PC-9 (cell line): ENCODE results near the gene LRG1. TPM values are rescaled to one million over a fixed set of nuclear protein-coding genes. Genes with fewer than 3 reads are reported as not detected.

Source experiments
- BruUV-seq: library from RNA; stranded (reverse); fragments of 400-500 nt; replicated peaks from 2 replicates; lab custom pipeline; 2021; lab: Mats Ljungman, UMichigan
- CTCF ChIA-PET: fragments of 300-600 bp; sonication (Branson Sonifier 250); formaldehyde crosslinking; loops from one replicate; lab custom pipeline; 2022; ENCODE audit warnings: antibody characterized with exemption; lab: Charles Lee
- POLR2A ChIA-PET: fragments of 300-600 bp; sonication (Branson Sonifier 250); formaldehyde crosslinking; loops from one replicate; lab custom pipeline; 2022; ENCODE audit warnings: antibody characterized with exemption; ENCODE audit not compliant: unreplicated experiment; lab: Charles Lee
- DNase-seq, 2 experiments: peaks; one replicate each; pipeline versions ENCODE4 v3.0.0 to v3.0.0-alpha.2; 2015 to 2022; ENCODE audit warnings: mixed read lengths in 1 of 2
- H2AFZ ChIP-seq: fragments of 200-600 bp; sonication (generic); 2 replicates; pipeline ENCODE4 v1.8.1; 2017; ENCODE audit warnings: antibody characterized with exemption
- H3F3A ChIP-seq: fragments of 200-600 bp; sonication (generic); 2 replicates; pipeline ENCODE4 v1.8.1; 2017; ENCODE audit warnings: antibody characterized with exemption, mild to moderate bottlenecking, low read depth; ENCODE audit not compliant: insufficient read depth
- H3K27ac ChIP-seq: fragments of 200-600 bp; sonication (generic); 2 replicates; pipeline ENCODE4 v1.6.1; 2016; ENCODE audit warnings: mixed run types
- H3K27me3 ChIP-seq: fragments of 200-600 bp; sonication (generic); 2 replicates; pipeline ENCODE4 v1.6.1; 2016; ENCODE audit warnings: low read depth, mixed run types; ENCODE audit not compliant: insufficient read depth
- H3K36me3 ChIP-seq: fragments of 200-600 bp; sonication (generic); 2 replicates; pipeline ENCODE4 v1.6.1; 2016; ENCODE audit warnings: low read depth, mixed run types
- H3K4me1 ChIP-seq: fragments of 200-600 bp; sonication (generic); replicated peaks from 2 replicates; pipeline ENCODE4 v1.6.1; 2016; ENCODE audit warnings: mixed run types; ENCODE audit not compliant: insufficient read depth
- H3K4me2 ChIP-seq: fragments of 200-600 bp; sonication (generic); 2 replicates; pipeline ENCODE4 v1.6.1; 2017; ENCODE audit warnings: mixed run types
- H3K4me3 ChIP-seq: fragments of 200-600 bp; sonication (generic); 2 replicates; pipeline ENCODE4 v1.6.1; 2016; ENCODE audit warnings: mixed run types
- H3K79me2 ChIP-seq: fragments of 200-600 bp; sonication (generic); 2 replicates; pipeline ENCODE4 v1.6.1; 2017; ENCODE audit warnings: low read depth, mixed run types
- H3K9me2 ChIP-seq: fragments of 200-600 bp; sonication (generic); 2 replicates; pipeline ENCODE4 v1.8.1; 2017; ENCODE audit warnings: mild to moderate bottlenecking; ENCODE audit not compliant: insufficient read depth
- H3K9me3 ChIP-seq: fragments of 200-600 bp; sonication (generic); 2 replicates; pipeline ENCODE4 v1.8.1; 2016; ENCODE audit warnings: low read depth; ENCODE audit not compliant: insufficient read depth
- H4K20me1 ChIP-seq: fragments of 200-600 bp; sonication (generic); 2 replicates; pipeline ENCODE4 v1.8.1; 2017; ENCODE audit not compliant: insufficient read depth
- CTCF ChIP-seq: fragments of 200-600 bp; sonication (generic); conservative IDR thresholded peaks from 2 replicates; pipeline ENCODE4 v1.6.1; 2017; ENCODE audit warnings: mixed run types, antibody characterized with exemption, mild to moderate bottlenecking, moderate library complexity
- EZH2 ChIP-seq: fragments of 200-600 bp; sonication (generic); IDR thresholded peaks from 2 replicates; pipeline ENCODE4 v1.8.0; 2017; ENCODE audit warnings: antibody characterized with exemption, low read depth
- intact Hi-C: fragments of 100-400 bp; cut with micrococcal nuclease; formaldehyde crosslinking; loops from one replicate; pipeline ENCODE4 v1.10.0; 2022; ENCODE audit not compliant: unreplicated experiment
- total RNA-seq: library from RNA; stranded (reverse); gene quantifications from 2 replicates; pipeline ENCODE4 v1.2.3, GENCODE V29; 2021

The LRG1 gene
- total RNA-seq, 1 experiment from 2014 or later = 25.6 TPM

- Histone ChIP-seq H3K4me2 (no peak overlapping the region), H3F3A (no peaks in the 10 kb centered on the region), H3K4me3 (no peak overlapping the region), H3K36me3 (no peaks in the 10 kb centered on the region; the same call in 1 of the 2 replicates), H3K27ac (no peak overlapping the region), H3K79me2 (no peaks in the 10 kb centered on the region), H4K20me1 (no peaks in the 10 kb centered on the region), H3K9me2 (no peaks in the 10 kb centered on the region), H3K9me3 (no peaks in the 10 kb centered on the region), H3K27me3 (no peaks in the 10 kb centered on the region), H3K4me1 (no peaks in the 10 kb centered on the region), H2AFZ (no peak overlapping the region)
- ChIA-PET POLR2A (no interaction called here), CTCF (no interaction called here)
- intact Hi-C loops = no loop called here
- BruUV-seq = no TSS peak
- no peak for TF ChIP-seq CTCF
- TF ChIP-seq EZH2 = no peak
- no peak for DNase-seq
Observed at GRCh38 chr19:4491446-4491845, 48.4 kb downstream of the LRG1 start.

GRCh38 chr19:4488496-4488895 lies 51.3 kb downstream of the LRG1 start:
- POLR2A ChIA-PET = no interaction called here
- H2AFZ ChIP-seq = no peak overlapping the region
- intact Hi-C loops = no loop called here

GRCh38 chr19:4487572-4487971 lies 52.3 kb downstream of the LRG1 start:
- no peak overlapping the region for H3K4me3 ChIP-seq
- POLR2A ChIA-PET = no interaction called here
- H2AFZ ChIP-seq = no peak overlapping the region

More at GRCh38 chr19:4488496-4488895, 51.3 kb downstream of the LRG1 start:
- H3K36me3 ChIP-seq = no peaks in the 10 kb centered on the region; the same call in 1 of the 2 replicates
- H3K4me3 ChIP-seq = no peak overlapping the region
- H3K4me2 ChIP-seq = no peak overlapping the region
- CTCF ChIA-PET = interaction anchor here (0.6 kb wide), 1 partner anchor 105 kb away, joined by 3 read pairs; no protein-coding TSS in a partner anchor
- H3K79me2 ChIP-seq = no peaks in the 10 kb centered on the region
- no peak for TF ChIP-seq EZH2
- TF ChIP-seq CTCF = no peak
- no peak overlapping the region for H3K27ac ChIP-seq
- DNase-seq = no peak
- no peaks in the 10 kb centered on the region for H3K9me3 ChIP-seq
- no peaks in the 10 kb centered on the region for H3K4me1 ChIP-seq
- BruUV-seq = no TSS peak
- no peaks in the 10 kb centered on the region for H3K9me2 ChIP-seq
- H3K27me3 ChIP-seq = no peaks in the 10 kb centered on the region
- H3F3A ChIP-seq = no peaks in the 10 kb centered on the region
- no peaks in the 10 kb centered on the region for H4K20me1 ChIP-seq

More at GRCh38 chr19:4487572-4487971, 52.3 kb downstream of the LRG1 start:
- Histone ChIP-seq H4K20me1 (no peaks in the 10 kb centered on the region), H3K36me3 (no peaks in the 10 kb centered on the region; the same call in 1 of the 2 replicates), H3K79me2 (no peaks in the 10 kb centered on the region), H3K4me1 (no peaks in the 10 kb centered on the region), H3K4me2 (no peak overlapping the region), H3K27me3 (no peaks in the 10 kb centered on the region), H3K9me3 (no peaks in the 10 kb centered on the region), H3F3A (no peaks in the 10 kb centered on the region), H3K9me2 (no peaks in the 10 kb centered on the region), H3K27ac (no peak overlapping the region)
- intact Hi-C loops = no loop called here
- BruUV-seq = no TSS peak
- TF ChIP-seq CTCF = no peak
- TF ChIP-seq EZH2 = no peak
- DNase-seq = no peak
- CTCF ChIA-PET = no interaction called here

Other genes starting within 250 kb of the LRG1 start
- not detected in 2 replicates for gene TMIGD2, start 237.6 kb downstream of the LRG1 start, total RNA-seq
- gene FSD1, start 235.4 kb downstream of the LRG1 start, total RNA-seq = not detected in 2 replicates
- gene STAP2, start 201.2 kb downstream of the LRG1 start, total RNA-seq = 26.9 and 29.8 TPM in 2 replicates
- gene MPND, start 196.5 kb downstream of the LRG1 start, total RNA-seq = 12.6 and 19.1 TPM in 2 replicates
- gene SH3GL1, start 139.5 kb downstream of the LRG1 start, total RNA-seq = 45.8 and 49.2 TPM in 2 replicates
- gene CHAF1A, start 137.4 kb downstream of the LRG1 start, total RNA-seq = 24.3 and 30.0 TPM in 2 replicates
- 79.4 and 94.7 TPM in 2 replicates for gene UBXN6, start 82.2 kb downstream of the LRG1 start, total RNA-seq
- gene HDGFL2, start 67.7 kb downstream of the LRG1 start, total RNA-seq = 50.8 and 60.2 TPM in 2 replicates
- 1.6 and 1.8 TPM in 2 replicates for gene PLIN4, start 21.6 kb downstream of the LRG1 start, total RNA-seq
- gene PLIN5, start 4.8 kb downstream of the LRG1 start, total RNA-seq = 4.3 and 4.4 TPM in 2 replicates
- gene SEMA6B, start 19.6 kb upstream of the LRG1 start, total RNA-seq = 3.3 and 5.0 TPM in 2 replicates
- gene TNFAIP8L1, start 99.5 kb upstream of the LRG1 start, total RNA-seq = 17.8 and 18.6 TPM in 2 replicates
- gene MYDGF, start 130.3 kb upstream of the LRG1 start, total RNA-seq = 60.1 and 76.3 TPM in 2 replicates
- 83.3 and 85.3 TPM in 2 replicates for gene DPP9, start 183.8 kb upstream of the LRG1 start, total RNA-seq